H1 (cell line): ENCODE results near the gene MACF1. TPM values are rescaled to one million over a fixed set of nuclear protein-coding genes. Genes with fewer than 3 reads are reported as not detected.

Source experiments
- CTCF ChIA-PET: fragments of 300-600 bp; sonication (Branson Sonifier 250); formaldehyde crosslinking; loops from one replicate; lab custom pipeline; 2021; ENCODE audit not compliant: partially characterized antibody; lab: Charles Lee
- POLR2A ChIA-PET: fragments of 300-600 bp; sonication (Branson Sonifier 250); formaldehyde crosslinking; loops from one replicate; lab custom pipeline; 2021; ENCODE audit warnings: inconsistent platforms; ENCODE audit not compliant: partially characterized antibody; lab: Charles Lee
- DNase-seq, 2 experiments: peaks; one replicate each; pipeline versions ENCODE4 v3.0.0 to v3.0.0-alpha.2; 2010 to 2022; ENCODE audit warnings: low spot score in 2 of 2, low read depth in 1 of 2, mixed read lengths in 1 of 2
- FAIRE-seq: peaks from 2 replicates; lab custom pipeline; 2011; peaks lifted over from hg19 to GRCh38; lab: Jason Lieb, UNC
- H2AFZ ChIP-seq: 2 replicates; pipeline ENCODE4 v1.8.1; 2012; ENCODE audit warnings: low read length, inconsistent platforms
- H2AK5ac ChIP-seq: 2 replicates; pipeline ENCODE4 v1.6.1; 2013; ENCODE audit warnings: low read depth, low read length
- H2BK120ac ChIP-seq: replicated peaks from 2 replicates; pipeline ENCODE3; 2013; ENCODE audit warnings: low read depth, low read length, inconsistent platforms
- H2BK12ac ChIP-seq: 2 replicates; pipeline ENCODE4 v1.6.1; 2013; ENCODE audit warnings: low read depth, low read length
- H2BK15ac ChIP-seq: 2 replicates; pipeline ENCODE4 v1.6.1; 2013; ENCODE audit warnings: low read length
- H2BK20ac ChIP-seq: 2 replicates; pipeline ENCODE4 v1.6.1; 2013; ENCODE audit warnings: low read length
- H2BK5ac ChIP-seq: 2 replicates; pipeline ENCODE4 v1.6.1; 2013; ENCODE audit warnings: low read depth, low read length
- H3K14ac ChIP-seq: 2 replicates; pipeline ENCODE4 v1.6.1; 2013; ENCODE audit warnings: inconsistent platforms; ENCODE audit not compliant: insufficient read length
- H3K18ac ChIP-seq: 2 replicates; pipeline ENCODE4 v1.6.1; 2013; ENCODE audit warnings: low read length; ENCODE audit errors: extremely low read depth
- H3K23ac ChIP-seq: 2 replicates; pipeline ENCODE4 v1.6.1; 2013; ENCODE audit warnings: inconsistent platforms; ENCODE audit not compliant: insufficient read length
- H3K23me2 ChIP-seq: 2 replicates; pipeline ENCODE4 v1.6.1; 2013; ENCODE audit warnings: low read depth, low read length
- H3K27ac ChIP-seq: 2 replicates; pipeline ENCODE4 v1.6.1; 2011; ENCODE audit warnings: low read depth, low read length, inconsistent platforms
- H3K27me3 ChIP-seq, 4 experiments: replicated peaks in 1 of 4; 1 replicate in 1 of 4; 2 replicates in 3 of 4; pipeline versions ENCODE4 v1.6.1 to v1.8.1; 2011 to 2013; ENCODE audit warnings: low read length in 3 of 4, mild to moderate bottlenecking in 3 of 4, inconsistent platforms in 2 of 4, mixed read lengths in 2 of 4, moderate library complexity in 1 of 4; ENCODE audit not compliant: control insufficient read depth in 3 of 4, insufficient read depth in 3 of 4; ENCODE audit errors: extremely low read depth in 1 of 4
- H3K36me3 ChIP-seq, 4 experiments: 2 replicates each; pipeline versions ENCODE4 v1.6.1 to v1.8.1; 2011 to 2013; ENCODE audit warnings: mild to moderate bottlenecking in 4 of 4, low read length in 3 of 4, moderate library complexity in 2 of 4, control low read depth in 1 of 4, inconsistent platforms in 1 of 4; ENCODE audit not compliant: insufficient read depth in 4 of 4, control insufficient read depth in 2 of 4
- H3K4ac ChIP-seq: replicated peaks from 2 replicates; pipeline ENCODE3; 2013; ENCODE audit warnings: low read length, low read depth, mixed read lengths, inconsistent platforms; ENCODE audit not compliant: insufficient read length
- H3K4me1 ChIP-seq, 4 experiments: replicated peaks in 1 of 4; 1 replicate in 1 of 4; 2 replicates in 3 of 4; pipeline versions ENCODE4 v1.6.1 to v1.8.1; 2011 to 2013; ENCODE audit warnings: low read length in 3 of 4, inconsistent platforms in 2 of 4, mixed read lengths in 1 of 4; ENCODE audit not compliant: insufficient read depth in 4 of 4, control insufficient read depth in 3 of 4
- H3K4me2 ChIP-seq, 2 experiments: 2 replicates each; pipeline versions ENCODE4 v1.6.1 to v1.8.1; 2011 to 2013; ENCODE audit warnings: low read depth in 2 of 2, low read length in 2 of 2, control low read depth in 1 of 2, inconsistent platforms in 1 of 2, mild to moderate bottlenecking in 1 of 2; ENCODE audit not compliant: insufficient read depth in 1 of 2
- H3K4me3 ChIP-seq, 4 experiments: fragments of 200-600, 300-600 bp in 1 of 4; sonication (generic), shearing (Covaris generic), sonication (Bioruptor Twin) in 1 of 4; 2 replicates each; pipeline versions ENCODE4 v1.5.1 to v1.8.1; 2011 to 2016; ENCODE audit warnings: low read length in 4 of 4, low read depth in 3 of 4, control low read depth in 2 of 4, inconsistent platforms in 2 of 4, mild to moderate bottlenecking in 2 of 4, mixed read lengths in 1 of 4, moderate library complexity in 1 of 4; ENCODE audit not compliant: insufficient read depth in 2 of 4; ENCODE audit errors: extremely low read depth in 1 of 4
- H3K56ac ChIP-seq: replicated peaks from 2 replicates; pipeline ENCODE3; 2013; ENCODE audit warnings: low read depth, mild to moderate bottlenecking, mixed read lengths, low read length, inconsistent platforms; ENCODE audit not compliant: insufficient read length
- H3K79me1 ChIP-seq: 2 replicates; pipeline ENCODE4 v1.6.1; 2013; ENCODE audit warnings: low read depth, low read length, control low read depth
- H3K79me2 ChIP-seq, 2 experiments: 2 replicates each; pipeline versions ENCODE4 v1.6.1 to v1.8.1; 2012 to 2013; ENCODE audit warnings: low read length in 2 of 2, mild to moderate bottlenecking in 2 of 2, inconsistent platforms in 1 of 2; ENCODE audit not compliant: insufficient read depth in 2 of 2, control insufficient read depth in 1 of 2
- H3K9ac ChIP-seq, 4 experiments: replicated peaks in 1 of 4; 1 replicate in 1 of 4; 2 replicates in 3 of 4; pipeline versions ENCODE4 v1.6.1 to v1.8.1; 2011 to 2013; ENCODE audit warnings: low read depth in 3 of 4, low read length in 3 of 4, control low read depth in 2 of 4, mild to moderate bottlenecking in 2 of 4, moderate library complexity in 2 of 4, inconsistent platforms in 1 of 4; ENCODE audit errors: extremely low read depth in 1 of 4
- H3K9me3 ChIP-seq, 2 experiments: 2 replicates each; pipeline versions ENCODE4 v1.6.1 to v1.8.1; 2012 to 2013; ENCODE audit warnings: mild to moderate bottlenecking in 2 of 2, moderate library complexity in 2 of 2, control low read depth in 1 of 2, inconsistent platforms in 1 of 2, low read depth in 1 of 2, low read length in 1 of 2, mixed read lengths in 1 of 2; ENCODE audit not compliant: insufficient read depth in 2 of 2
- H4K20me1 ChIP-seq, 2 experiments: replicated peaks in 1 of 2; 2 replicates each; pipeline versions ENCODE3 to v1.8.1; 2011 to 2013; ENCODE audit warnings: inconsistent platforms in 2 of 2, low read length in 2 of 2, mild to moderate bottlenecking in 1 of 2; ENCODE audit not compliant: insufficient read depth in 2 of 2, control insufficient read depth in 1 of 2
- H4K5ac ChIP-seq: 2 replicates; pipeline ENCODE4 v1.6.1; 2013; ENCODE audit warnings: low read length, low read depth, mixed read lengths, inconsistent platforms; ENCODE audit not compliant: insufficient read length
- H4K8ac ChIP-seq: 2 replicates; pipeline ENCODE4 v1.8.0; 2013; ENCODE audit warnings: mild to moderate bottlenecking, moderate library complexity, low read length, inconsistent platforms; ENCODE audit not compliant: insufficient read depth; ENCODE audit errors: extremely low read depth
- H4K91ac ChIP-seq: replicated peaks from 2 replicates; pipeline ENCODE3; 2013; ENCODE audit warnings: low read length, mixed read lengths, inconsistent platforms; ENCODE audit not compliant: insufficient read length
- CEBPB ChIP-seq: IDR thresholded peaks from 2 replicates; pipeline ENCODE4 v1.6.1; 2012; ENCODE audit warnings: low read depth, low read length
- CTCF ChIP-seq, 3 experiments: IDR thresholded peaks; 1 replicate in 2 of 3; 2 replicates in 1 of 3; pipeline versions ENCODE4 v1.5.1 to v1.6.1; 2011; ENCODE audit warnings: low read length in 3 of 3, mild to moderate bottlenecking in 3 of 3, inconsistent platforms in 2 of 3, low read depth in 1 of 3, moderate library complexity in 1 of 3; ENCODE audit not compliant: insufficient read depth in 1 of 3; ENCODE audit errors: control extremely low read depth in 1 of 3
- E2F6 ChIP-seq: IDR thresholded peaks from 2 replicates; pipeline ENCODE4 v1.6.1; 2012; ENCODE audit warnings: inconsistent platforms
- EZH2 ChIP-seq: fragments of 200-600 bp; sonication (generic); IDR thresholded peaks from 2 replicates; pipeline ENCODE4 v1.7.1; 2012; ENCODE audit warnings: low read depth, mild to moderate bottlenecking, moderate library complexity, low read length, inconsistent platforms; ENCODE audit not compliant: severe bottlenecking
- FOSL1 ChIP-seq: IDR thresholded peaks from 2 replicates; pipeline ENCODE4 v1.6.1; 2011; ENCODE audit warnings: mild to moderate bottlenecking, low read depth, low read length, moderate library complexity; ENCODE audit not compliant: insufficient read depth
- RXRA ChIP-seq: IDR thresholded peaks from 2 replicates; pipeline ENCODE4 v1.6.1; 2011; ENCODE audit warnings: low read depth, mild to moderate bottlenecking, low read length, moderate library complexity; ENCODE audit not compliant: insufficient read depth
- SIN3A ChIP-seq, 2 experiments: IDR thresholded peaks in 1 of 2; conservative IDR thresholded peaks in 1 of 2; 2 replicates each; pipeline ENCODE4 v1.6.1; 2011 to 2012; ENCODE audit warnings: low read length in 2 of 2, improper control_type of control experiment in 1 of 2, low read depth in 1 of 2, mild to moderate bottlenecking in 1 of 2
- TAF1 ChIP-seq: IDR thresholded peaks from 2 replicates; pipeline ENCODE4 v1.6.1; 2011; ENCODE audit warnings: mild to moderate bottlenecking, low read depth, low read length
- TAF7 ChIP-seq: optimal IDR thresholded peaks from 2 replicates; pipeline ENCODE3; 2011; ENCODE audit warnings: low read depth, mild to moderate bottlenecking, inconsistent platforms, low read length, moderate library complexity, borderline replicate concordance
- WGBS, 2 experiments: shearing (Covaris generic) in 1 of 2; methylation state at CpG; one replicate each; pipeline versions ENCODE4 v1.1.6 to v1.1.7; 2013 to 2015; ENCODE audit warnings: low lambda C conversion rate in 2 of 2, mixed read lengths in 2 of 2, inconsistent platforms in 1 of 2, low coverage in 1 of 2, missing lambda C conversion rate in 1 of 2; ENCODE audit not compliant: insufficient replicate concordance in 2 of 2, insufficient coverage in 1 of 2, insufficient read length in 1 of 2; ENCODE audit errors: extremely low coverage in 1 of 2, missing lambda C conversion rate in 1 of 2; 5-methylcytosine and 5-hydroxymethylcytosine counted together
- polyA plus RNA-seq, 7 experiments: library from polyadenylated mRNA; depleted of rRNA in 3 of 7; stranded (reverse) in 5 of 7; unstranded in 2 of 7; fragments of >200 nt in 5 of 7; fragments of 200-250 nt in 2 of 7; gene quantifications; 1 replicate in 5 of 7; 2 replicates in 1 of 7; 4 replicates in 1 of 7; pipeline versions ENCODE4 v1.2.1 to v1.2.3, GENCODE V29; 2011 to 2013; ENCODE audit warnings: missing spikeins in 2 of 7, mixed read lengths in 2 of 7
- total RNA-seq: library from RNA; stranded (reverse); fragmentation: NEBNext Ultra II Directional; extraction: Animal tissue kit (Norgen Biotek cat#: 25700); gene quantifications from 2 replicates; pipeline ENCODE4 v1.2.1, GENCODE V29; 2021

MACF1 gene
- total and polyA plus RNA-seq, 2 of the 8 experiments (the other 6 are each of a cell fraction or from before 2014, with no cell fraction given) = 59.8 to 285 TPM

DNA sequence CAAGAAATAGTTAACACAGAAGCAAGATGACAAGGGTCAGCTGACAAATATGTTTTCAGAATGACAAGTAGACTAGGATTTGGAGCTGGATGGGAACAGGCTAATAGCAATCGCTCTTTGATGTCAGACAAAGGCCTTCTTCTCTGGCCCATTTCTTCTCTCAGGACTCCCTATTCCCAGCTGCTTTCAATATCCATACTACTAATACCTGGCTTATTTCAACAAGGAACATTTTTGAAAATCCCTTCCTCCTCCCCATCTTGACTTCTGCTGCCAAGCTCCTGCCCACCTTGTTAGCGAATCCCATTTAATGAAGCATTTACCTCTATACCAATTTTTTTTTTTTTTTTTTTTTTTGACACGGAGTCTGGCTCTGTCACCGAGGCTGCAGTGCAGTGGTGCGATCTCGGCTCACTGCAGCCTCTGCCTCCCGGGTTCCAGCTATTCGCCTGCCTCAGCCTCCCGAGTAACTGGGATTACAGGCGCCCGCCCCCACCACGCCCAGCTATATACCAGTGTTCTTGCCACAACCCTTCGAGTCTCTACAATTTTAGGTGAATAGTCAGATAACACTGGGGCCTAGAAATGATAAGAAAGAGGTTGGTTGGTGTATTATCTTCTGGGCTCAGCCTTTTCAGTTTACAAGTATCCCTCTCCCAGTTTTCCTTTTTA, 68.4 kb downstream of the MACF1 start:
- no peak overlapping the region for H3K27ac ChIP-seq
- DNase-seq (no peak), FAIRE-seq (no peak)
- no peak overlapping the region for H2AFZ ChIP-seq
- H3K4me2 ChIP-seq = no peak overlapping the region
- H2BK20ac ChIP-seq = no peak overlapping the region
- H4K20me1 ChIP-seq = peaks cover 0 to 6% of the 10 kb centered on the region in 2 experiments
- H3K56ac ChIP-seq = no peak overlapping the region
- no peak overlapping the region for H2AK5ac ChIP-seq
- no peaks in the 10 kb centered on the region for H3K36me3 ChIP-seq
- 93% methylated on average over 11 of the region's 13 CpGs; no CpG with 5 or more reads in 1 of the 2 experiments for WGBS, 2 experiments
- H2BK12ac ChIP-seq = no peak overlapping the region
- no peak overlapping the region for H3K9ac ChIP-seq
- peaks cover 10% of the 10 kb centered on the region; the same call in 1 of the 2 replicates for H3K79me1 ChIP-seq
- H2BK15ac ChIP-seq = no peak overlapping the region
- H3K79me2 ChIP-seq = peaks cover 9 to 83% of the 10 kb centered on the region in 2 experiments; a peak in 3 of 4 replicates
- H3K9me3 ChIP-seq = no peaks in the 10 kb centered on the region
- no peak overlapping the region for H4K8ac ChIP-seq
- H4K91ac ChIP-seq = no peak overlapping the region
- peaks cover 10 to 20% (median 19%) of the 10 kb centered on the region in 4 experiments; a peak in 6 of 7 replicates for H3K4me1 ChIP-seq
- ChIA-PET CTCF (interaction anchor here (0.6 to 1.3 kb wide), 4 partner anchors 12 to 175 kb away, joined by 3 to 5 read pairs (median 3); no protein-coding TSS in a partner anchor), POLR2A (no interaction called here)
- no peak overlapping the region for H3K14ac ChIP-seq
- no peak overlapping the region for H4K5ac ChIP-seq
- H3K23me2 ChIP-seq = no peaks in the 10 kb centered on the region; the same call in 1 of the 2 replicates
- no peak overlapping the region for H3K18ac ChIP-seq
- no peak overlapping the region for H2BK120ac ChIP-seq
- no peaks in the 10 kb centered on the region for H3K27me3 ChIP-seq
- H3K4ac ChIP-seq = no peak overlapping the region
- no peak overlapping the region for H2BK5ac ChIP-seq
- H3K4me3 ChIP-seq = no peak overlapping the region
- no peak overlapping the region for H3K23ac ChIP-seq
- TF ChIP-seq TAF1 (no peak), RXRA (no peak), EZH2 (no peak), SIN3A (conservative IDR thresholded peaks at IDR 0.05 in 1 of 2, IDR thresholded peaks at IDR 0.05 in 1 of 2; ENCODE audit: low read depth in 1 of 2, low read length in 2 of 2) (no peak), CTCF (IDR thresholded peaks at IDR 0.05; ENCODE audit: control extremely low read depth in 1 of 3, insufficient read depth in 1 of 3, low read depth in 1 of 3, low read length in 3 of 3) (no peak), FOSL1 (no peak), TAF7 (no peak), E2F6 (no peak), CEBPB (no peak)
